PC-3 (cell line): Measurements from ENCODE around the gene SH3TC1. TPM values are rescaled to one million over a fixed set of nuclear protein-coding genes. Genes with fewer than 3 reads are reported as not detected.

Experiments
- ATAC-seq: fragments of 200-7000 bp; cut with Tn5 transposase; 2 replicates; pipeline ENCODE4 v1.9.1; 2020; ENCODE audit warnings: mild to moderate bottlenecking, moderate library complexity
- BruUV-seq: library from RNA; stranded (reverse); fragments of 400-500 nt; replicated peaks from 2 replicates; lab custom pipeline; 2021; lab: Mats Ljungman, UMichigan
- CTCF ChIA-PET: fragments of 300-600 bp; sonication (Branson Sonifier 250); formaldehyde crosslinking; loops from one replicate; lab custom pipeline; 2022; ENCODE audit warnings: antibody characterized with exemption; lab: Charles Lee
- POLR2A ChIA-PET: fragments of 300-600 bp; sonication (Branson Sonifier 250); formaldehyde crosslinking; loops from one replicate; lab custom pipeline; 2022; ENCODE audit warnings: antibody characterized with exemption; ENCODE audit not compliant: unreplicated experiment; lab: Charles Lee
- DNase-seq: peaks from one replicate; pipeline ENCODE4 v3.0.0-alpha.2; 2015
- H2AFZ ChIP-seq: fragments of 300-600 bp; sonication (generic); 2 replicates; pipeline ENCODE4 v1.6.0; 2016; ENCODE audit warnings: antibody characterized with exemption, low read length
- H3F3A ChIP-seq: fragments of 300-600 bp; sonication (generic); one replicate; pipeline ENCODE4 v1.6.0; 2017; ENCODE audit warnings: antibody characterized with exemption, low read length, control low read depth, mild to moderate bottlenecking; ENCODE audit not compliant: unreplicated experiment
- H3K27ac ChIP-seq: fragments of 300-600 bp; sonication (generic); 2 replicates; pipeline ENCODE4 v1.5.1; 2016; ENCODE audit warnings: mild to moderate bottlenecking, low read length
- H3K27me3 ChIP-seq: fragments of 300-600 bp; sonication (generic); 2 replicates; pipeline ENCODE4 v1.6.1; 2016; ENCODE audit warnings: low read length, mixed read lengths
- H3K36me3 ChIP-seq: fragments of 300-600 bp; sonication (generic); 2 replicates; pipeline ENCODE4 v1.6.1; 2016; ENCODE audit warnings: low read depth, mixed run types, low read length, mixed read lengths
- H3K4me1 ChIP-seq: fragments of 300-600 bp; sonication (generic); 2 replicates; pipeline ENCODE4 v1.5.1; 2016; ENCODE audit warnings: low read length; ENCODE audit not compliant: insufficient read depth
- H3K4me2 ChIP-seq: fragments of 300-600 bp; sonication (generic); 2 replicates; pipeline ENCODE4 v1.6.0; 2016; ENCODE audit warnings: low read length
- H3K4me3 ChIP-seq: fragments of 300-600 bp; sonication (generic); 2 replicates; pipeline ENCODE4 v1.5.1; 2016; ENCODE audit warnings: mild to moderate bottlenecking, low read length, mixed read lengths
- H3K79me2 ChIP-seq: fragments of 300-600 bp; sonication (generic); 2 replicates; pipeline ENCODE4 v1.6.1; 2017; ENCODE audit warnings: low read length, mixed read lengths
- H3K9ac ChIP-seq: fragments of 300-600 bp; sonication (generic); 2 replicates; pipeline ENCODE4 v1.6.0; 2016; ENCODE audit warnings: mild to moderate bottlenecking, low read length
- H3K9me2 ChIP-seq: fragments of 300-600 bp; sonication (generic); replicated peaks from 2 replicates; pipeline ENCODE4 v1.6.1; 2016; ENCODE audit warnings: mixed run types, low read length, mixed read lengths
- H3K9me3 ChIP-seq: fragments of 300-600 bp; sonication (generic); 2 replicates; pipeline ENCODE4 v1.6.1; 2016; ENCODE audit warnings: low read length, mixed read lengths
- H4K20me1 ChIP-seq: fragments of 300-600 bp; sonication (generic); 2 replicates; pipeline ENCODE4 v1.6.1; 2016; ENCODE audit warnings: low read length, mixed read lengths
- EZH2 ChIP-seq: fragments of 300-600 bp; sonication (generic); IDR thresholded peaks from one replicate; pipeline ENCODE4 v1.6.1; 2017; ENCODE audit warnings: antibody characterized with exemption, mild to moderate bottlenecking, low read length; ENCODE audit not compliant: unreplicated experiment
- EZH2phosphoT487 ChIP-seq: fragments of 300-600 bp; sonication (generic); IDR thresholded peaks from 2 replicates; pipeline ENCODE4 v1.6.1; 2018; ENCODE audit warnings: mild to moderate bottlenecking, antibody characterized with exemption, low read length, borderline replicate concordance
- intact Hi-C: fragments of 100-400 bp; cut with micrococcal nuclease; formaldehyde crosslinking; loops from 2 replicates; pipeline ENCODE4 v1.9.0; 2023
- total RNA-seq: library from RNA; depleted of rRNA; stranded (reverse); fragments of >200 nt; gene quantifications from 2 replicates; pipeline ENCODE4 v1.2.3, GENCODE V29; 2014
- TF ChIP-seq, protein P1 (sequence below): fragments of 300-600 bp; sonication (generic); conservative IDR thresholded peaks from 2 replicates; pipeline ENCODE4 v1.5.1; 2017; ENCODE audit warnings: antibody characterized with exemption, low read depth, mild to moderate bottlenecking, low read length

Gene SH3TC1
- total RNA-seq, 1 experiment from 2014 or later, result 23.1 TPM

DNA sequence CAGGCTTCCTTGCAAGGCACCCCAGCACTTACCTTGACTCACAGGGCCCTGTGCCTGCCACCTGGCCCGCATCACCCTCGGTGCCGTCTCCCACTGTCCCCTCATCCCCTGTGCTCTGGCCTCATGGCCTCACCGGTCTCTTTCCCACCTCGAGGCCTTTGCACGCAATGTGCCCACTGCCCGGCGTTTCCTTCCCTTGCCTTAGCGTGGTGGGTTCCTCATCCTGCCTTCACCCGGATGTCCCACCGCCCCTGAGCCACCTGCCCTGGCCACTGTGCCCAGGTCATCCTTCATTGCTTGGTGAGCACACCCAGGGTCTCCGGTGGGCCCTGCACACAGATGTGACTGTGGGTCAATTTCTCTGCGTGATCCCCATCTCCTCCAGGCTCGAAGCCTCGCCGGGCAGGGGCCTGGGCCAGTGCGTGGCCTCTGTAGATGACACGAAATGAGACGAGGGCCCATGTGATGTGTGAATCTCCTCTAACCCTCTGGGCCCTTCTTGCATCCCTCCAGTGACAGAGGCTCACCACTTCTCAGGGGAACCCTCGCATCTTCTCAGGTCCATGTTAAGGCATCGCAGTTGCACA lies 75.1 kb downstream of the SH3TC1 start:
- no peaks in the 10 kb centered on the region for H3K27me3 ChIP-seq
- H3K79me2 ChIP-seq, result no peaks in the 10 kb centered on the region
- H3K27ac ChIP-seq, result no peak overlapping the region
- no TSS peak for BruUV-seq
- no peak overlapping the region for H2AFZ ChIP-seq
- no peaks in the 10 kb centered on the region for H4K20me1 ChIP-seq
- H3K4me3 ChIP-seq, result no peak overlapping the region
- POLR2A ChIA-PET, result no interaction called here
- H3F3A ChIP-seq, result no peaks in the 10 kb centered on the region
- H3K9ac ChIP-seq, result no peak overlapping the region
- intact Hi-C loops, result no loop called here
- H3K4me1 ChIP-seq, result peaks cover 24% of the 10 kb centered on the region
- CTCF ChIA-PET, result no interaction called here
- H3K9me2 ChIP-seq, result no peaks in the 10 kb centered on the region
- ATAC-seq, result no peak
- TF ChIP-seq, protein P1, sequence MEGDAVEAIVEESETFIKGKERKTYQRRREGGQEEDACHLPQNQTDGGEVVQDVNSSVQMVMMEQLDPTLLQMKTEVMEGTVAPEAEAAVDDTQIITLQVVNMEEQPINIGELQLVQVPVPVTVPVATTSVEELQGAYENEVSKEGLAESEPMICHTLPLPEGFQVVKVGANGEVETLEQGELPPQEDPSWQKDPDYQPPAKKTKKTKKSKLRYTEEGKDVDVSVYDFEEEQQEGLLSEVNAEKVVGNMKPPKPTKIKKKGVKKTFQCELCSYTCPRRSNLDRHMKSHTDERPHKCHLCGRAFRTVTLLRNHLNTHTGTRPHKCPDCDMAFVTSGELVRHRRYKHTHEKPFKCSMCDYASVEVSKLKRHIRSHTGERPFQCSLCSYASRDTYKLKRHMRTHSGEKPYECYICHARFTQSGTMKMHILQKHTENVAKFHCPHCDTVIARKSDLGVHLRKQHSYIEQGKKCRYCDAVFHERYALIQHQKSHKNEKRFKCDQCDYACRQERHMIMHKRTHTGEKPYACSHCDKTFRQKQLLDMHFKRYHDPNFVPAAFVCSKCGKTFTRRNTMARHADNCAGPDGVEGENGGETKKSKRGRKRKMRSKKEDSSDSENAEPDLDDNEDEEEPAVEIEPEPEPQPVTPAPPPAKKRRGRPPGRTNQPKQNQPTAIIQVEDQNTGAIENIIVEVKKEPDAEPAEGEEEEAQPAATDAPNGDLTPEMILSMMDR, result no peak
- TF ChIP-seq EZH2 (no peak), EZH2phosphoT487 (no peak)
- DNase-seq, result no peak
- no peaks in the 10 kb centered on the region for H3K9me3 ChIP-seq
- H3K4me2 ChIP-seq, result no peak overlapping the region
- no peaks in the 10 kb centered on the region for H3K36me3 ChIP-seq

DNA sequence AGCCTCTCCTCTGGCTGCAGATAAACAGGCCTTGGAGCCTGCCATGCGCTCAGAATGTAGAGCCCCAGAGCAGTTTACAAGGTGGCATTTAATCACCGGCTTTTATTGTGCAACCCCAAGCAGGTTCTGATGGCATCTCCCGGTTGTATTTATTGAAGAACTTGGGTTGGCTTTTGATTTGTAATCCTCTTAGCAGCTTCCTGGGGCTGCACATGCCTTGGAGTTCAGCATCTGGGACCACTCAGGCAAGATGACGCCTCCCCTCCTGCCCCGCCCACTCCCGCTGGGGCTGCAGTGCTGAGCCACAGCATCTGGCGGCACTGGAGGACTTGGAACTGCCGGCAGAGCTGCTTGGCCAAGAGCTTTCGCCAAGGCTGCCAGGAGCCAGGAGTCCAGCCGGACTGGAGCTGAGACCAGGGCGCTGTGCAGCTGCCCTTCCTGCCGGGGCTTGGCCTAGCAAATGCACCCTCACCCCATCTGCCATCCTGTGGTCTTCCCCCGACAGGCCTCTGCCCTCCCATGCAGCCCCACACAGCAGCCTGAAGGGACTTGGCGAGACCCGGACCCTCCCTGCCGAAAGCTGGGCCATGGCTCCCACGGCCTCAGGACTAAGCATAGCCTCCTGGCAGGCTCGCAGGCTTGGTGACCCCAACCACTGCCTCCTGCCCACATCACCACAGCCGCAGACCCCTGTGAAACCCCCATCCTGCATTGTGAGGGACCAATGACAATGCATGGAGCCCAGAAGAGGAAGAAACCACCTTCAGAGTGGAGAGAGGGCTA lies 75.9 kb downstream of the SH3TC1 start:
- ATAC-seq, result no peak
- ChIA-PET CTCF (no interaction called here), POLR2A (no interaction called here)

More for the DNA sequence above, 75.9 kb downstream of the SH3TC1 start:
- intact Hi-C loops, result no loop called here
- Histone ChIP-seq H3K4me3 (no peak overlapping the region), H3F3A (no peaks in the 10 kb centered on the region), H3K27me3 (no peaks in the 10 kb centered on the region), H3K36me3 (no peaks in the 10 kb centered on the region), H3K27ac (no peak overlapping the region), H3K79me2 (no peaks in the 10 kb centered on the region), H3K4me2 (no peak overlapping the region), H3K4me1 (peaks cover 24% of the 10 kb centered on the region), H2AFZ (no peak overlapping the region), H3K9me3 (no peaks in the 10 kb centered on the region), H3K9ac (no peak overlapping the region), H4K20me1 (no peaks in the 10 kb centered on the region), H3K9me2 (no peaks in the 10 kb centered on the region)
- no peak for DNase-seq
- BruUV-seq, result no TSS peak
- TF ChIP-seq, protein P1, result no peak
- no peak for TF ChIP-seq EZH2
- no peak for TF ChIP-seq EZH2phosphoT487
